ENCODE measurements around the gene DIAPH2.

DNA sequence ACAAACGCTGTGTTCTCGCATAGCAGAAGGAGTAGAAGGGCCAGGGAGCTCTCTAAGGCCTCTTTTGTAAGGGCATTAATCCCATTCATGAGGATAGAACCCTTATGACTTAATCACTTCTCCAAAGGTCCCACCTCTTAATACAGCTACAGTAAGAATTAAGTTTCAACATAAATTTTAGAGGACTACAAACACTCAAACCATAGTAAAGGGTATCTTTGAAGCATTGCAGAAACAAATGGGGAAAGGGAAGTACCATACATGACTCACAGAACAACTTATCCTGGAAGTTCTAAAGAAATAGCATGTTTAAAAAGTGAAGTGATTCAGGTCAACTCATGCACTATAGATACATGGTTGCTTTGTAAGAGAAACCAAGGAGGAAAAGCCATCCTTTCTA lies 879.9 kb downstream of the DIAPH2 start:
- TF ChIP-seq, protein P1, sequence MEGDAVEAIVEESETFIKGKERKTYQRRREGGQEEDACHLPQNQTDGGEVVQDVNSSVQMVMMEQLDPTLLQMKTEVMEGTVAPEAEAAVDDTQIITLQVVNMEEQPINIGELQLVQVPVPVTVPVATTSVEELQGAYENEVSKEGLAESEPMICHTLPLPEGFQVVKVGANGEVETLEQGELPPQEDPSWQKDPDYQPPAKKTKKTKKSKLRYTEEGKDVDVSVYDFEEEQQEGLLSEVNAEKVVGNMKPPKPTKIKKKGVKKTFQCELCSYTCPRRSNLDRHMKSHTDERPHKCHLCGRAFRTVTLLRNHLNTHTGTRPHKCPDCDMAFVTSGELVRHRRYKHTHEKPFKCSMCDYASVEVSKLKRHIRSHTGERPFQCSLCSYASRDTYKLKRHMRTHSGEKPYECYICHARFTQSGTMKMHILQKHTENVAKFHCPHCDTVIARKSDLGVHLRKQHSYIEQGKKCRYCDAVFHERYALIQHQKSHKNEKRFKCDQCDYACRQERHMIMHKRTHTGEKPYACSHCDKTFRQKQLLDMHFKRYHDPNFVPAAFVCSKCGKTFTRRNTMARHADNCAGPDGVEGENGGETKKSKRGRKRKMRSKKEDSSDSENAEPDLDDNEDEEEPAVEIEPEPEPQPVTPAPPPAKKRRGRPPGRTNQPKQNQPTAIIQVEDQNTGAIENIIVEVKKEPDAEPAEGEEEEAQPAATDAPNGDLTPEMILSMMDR (IDR thresholded peaks at IDR 0.05; ENCODE audit: low read length): no peak
- TF ChIP-seq EZH2 (optimal IDR thresholded peaks at IDR 0.05; ENCODE audit: low read depth, low read length): no peak
